LNCaP clone FGC (cell line): ENCODE results near the gene PEX11A.

Experiments used
- DNase-seq: peaks from one replicate; pipeline ENCODE4 v3.0.0-alpha.2; 2011; ENCODE audit warnings: low read depth
- H3K4me3 ChIP-seq: 2 replicates; pipeline ENCODE4 v1.5.1; 2011; ENCODE audit warnings: mild to moderate bottlenecking, low read depth, low read length, control low read depth
- TF ChIP-seq, protein P1 (sequence below): IDR thresholded peaks from 2 replicates; pipeline ENCODE4 v1.5.1; 2012; ENCODE audit warnings: mild to moderate bottlenecking; ENCODE audit not compliant: control insufficient read depth, insufficient read depth; ENCODE audit errors: extremely low read depth

PEX11A gene

DNA sequence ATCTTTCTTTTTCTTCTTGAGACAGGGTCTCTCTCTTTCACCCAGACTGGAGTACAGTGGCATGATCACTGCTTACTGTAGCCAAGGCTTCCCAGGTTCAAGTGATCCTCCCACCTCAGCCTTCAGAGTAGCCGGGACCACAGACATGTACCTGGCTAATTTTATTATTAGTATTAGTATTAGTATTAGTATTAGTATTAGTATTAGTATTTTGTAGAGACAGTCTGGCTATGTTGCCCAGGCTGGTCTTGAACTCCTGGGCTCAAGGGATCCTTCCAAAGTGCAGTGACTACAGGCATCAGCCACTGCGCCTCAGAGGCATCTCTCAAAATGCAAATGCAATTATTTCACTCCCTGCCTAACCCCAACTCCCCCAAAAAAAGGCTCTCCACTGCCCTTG is 37.0 kb downstream of the PEX11A start:
- H3K4me3 ChIP-seq: no peak overlapping the region
- TF ChIP-seq, protein P1, sequence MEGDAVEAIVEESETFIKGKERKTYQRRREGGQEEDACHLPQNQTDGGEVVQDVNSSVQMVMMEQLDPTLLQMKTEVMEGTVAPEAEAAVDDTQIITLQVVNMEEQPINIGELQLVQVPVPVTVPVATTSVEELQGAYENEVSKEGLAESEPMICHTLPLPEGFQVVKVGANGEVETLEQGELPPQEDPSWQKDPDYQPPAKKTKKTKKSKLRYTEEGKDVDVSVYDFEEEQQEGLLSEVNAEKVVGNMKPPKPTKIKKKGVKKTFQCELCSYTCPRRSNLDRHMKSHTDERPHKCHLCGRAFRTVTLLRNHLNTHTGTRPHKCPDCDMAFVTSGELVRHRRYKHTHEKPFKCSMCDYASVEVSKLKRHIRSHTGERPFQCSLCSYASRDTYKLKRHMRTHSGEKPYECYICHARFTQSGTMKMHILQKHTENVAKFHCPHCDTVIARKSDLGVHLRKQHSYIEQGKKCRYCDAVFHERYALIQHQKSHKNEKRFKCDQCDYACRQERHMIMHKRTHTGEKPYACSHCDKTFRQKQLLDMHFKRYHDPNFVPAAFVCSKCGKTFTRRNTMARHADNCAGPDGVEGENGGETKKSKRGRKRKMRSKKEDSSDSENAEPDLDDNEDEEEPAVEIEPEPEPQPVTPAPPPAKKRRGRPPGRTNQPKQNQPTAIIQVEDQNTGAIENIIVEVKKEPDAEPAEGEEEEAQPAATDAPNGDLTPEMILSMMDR: no peak
- no peak for DNase-seq

DNA sequence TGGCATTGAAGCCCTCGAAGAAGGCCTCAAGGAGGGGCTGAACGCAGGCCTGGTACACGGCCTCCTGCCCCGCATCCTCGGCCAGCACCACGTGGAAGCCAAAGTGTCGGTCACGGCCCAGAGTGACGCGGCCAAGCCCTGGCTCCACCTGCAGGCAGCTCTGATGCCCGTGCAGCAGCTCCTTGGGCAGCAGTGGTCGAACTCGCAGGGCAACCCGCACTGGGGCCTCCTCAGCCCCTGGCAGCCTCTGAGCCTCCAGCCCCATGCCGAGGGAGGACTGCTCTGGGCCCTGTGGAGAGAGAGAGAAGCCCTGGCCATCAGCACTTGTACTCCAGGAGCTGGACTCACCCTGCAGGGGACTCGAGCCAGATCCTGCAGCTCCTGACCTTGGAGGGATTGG is 37.9 kb downstream of the PEX11A start:
- DNase-seq: no peak
- H3K4me3 ChIP-seq: no peak overlapping the region
- TF ChIP-seq, protein P1: no peak

DNA sequence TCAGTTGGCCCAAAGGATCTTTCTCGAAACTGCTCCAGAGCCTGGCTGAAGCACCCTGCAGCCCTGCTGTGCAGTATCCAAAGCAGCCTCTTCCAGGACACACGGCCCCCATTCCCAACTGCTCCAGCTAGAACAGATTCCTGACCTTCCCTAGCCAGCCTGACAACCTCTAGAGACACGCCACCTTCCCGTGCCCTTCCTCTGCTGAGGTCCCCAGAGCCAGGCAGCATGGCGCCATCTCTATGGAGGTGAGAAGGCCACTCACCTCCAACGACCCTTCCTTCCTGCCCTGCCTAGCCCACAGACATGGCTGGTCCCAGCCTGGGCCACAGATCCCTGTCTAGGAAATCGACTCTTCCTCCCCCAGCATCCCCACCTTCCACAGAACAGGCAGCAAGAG is 38.4 kb downstream of the PEX11A start:
- no peak overlapping the region for H3K4me3 ChIP-seq
- DNase-seq: no peak
- TF ChIP-seq, protein P1: no peak

DNA sequence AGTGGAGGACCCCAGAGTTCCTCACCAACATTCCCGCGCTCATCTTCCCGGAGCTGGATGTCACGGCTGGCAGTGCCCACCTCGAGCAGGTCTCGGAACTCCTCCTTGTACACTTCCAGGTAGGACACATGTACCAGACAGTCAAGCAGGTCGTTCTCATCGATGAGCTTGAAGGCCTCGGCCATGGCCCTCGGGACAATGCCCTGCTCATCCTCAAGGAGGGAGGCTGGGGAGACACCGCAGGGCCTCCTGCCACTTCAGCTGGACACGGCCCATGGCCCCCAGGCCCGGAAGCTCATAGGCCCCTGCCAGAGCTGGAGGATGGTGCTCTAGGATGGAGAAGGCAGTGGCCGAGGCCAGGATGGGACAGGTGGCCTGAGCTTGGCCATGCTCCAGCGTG is 40.8 kb downstream of the PEX11A start:
- TF ChIP-seq, protein P1: no peak
- no peak overlapping the region for H3K4me3 ChIP-seq
- no peak for DNase-seq

- H3K4me3 ChIP-seq: no peak overlapping the region
- no peak for DNase-seq
- TF ChIP-seq, protein P1: no peak
These were observed 41.4 kb downstream of the PEX11A start for GRCh38 chr15:89649013-89649625.

DNA sequence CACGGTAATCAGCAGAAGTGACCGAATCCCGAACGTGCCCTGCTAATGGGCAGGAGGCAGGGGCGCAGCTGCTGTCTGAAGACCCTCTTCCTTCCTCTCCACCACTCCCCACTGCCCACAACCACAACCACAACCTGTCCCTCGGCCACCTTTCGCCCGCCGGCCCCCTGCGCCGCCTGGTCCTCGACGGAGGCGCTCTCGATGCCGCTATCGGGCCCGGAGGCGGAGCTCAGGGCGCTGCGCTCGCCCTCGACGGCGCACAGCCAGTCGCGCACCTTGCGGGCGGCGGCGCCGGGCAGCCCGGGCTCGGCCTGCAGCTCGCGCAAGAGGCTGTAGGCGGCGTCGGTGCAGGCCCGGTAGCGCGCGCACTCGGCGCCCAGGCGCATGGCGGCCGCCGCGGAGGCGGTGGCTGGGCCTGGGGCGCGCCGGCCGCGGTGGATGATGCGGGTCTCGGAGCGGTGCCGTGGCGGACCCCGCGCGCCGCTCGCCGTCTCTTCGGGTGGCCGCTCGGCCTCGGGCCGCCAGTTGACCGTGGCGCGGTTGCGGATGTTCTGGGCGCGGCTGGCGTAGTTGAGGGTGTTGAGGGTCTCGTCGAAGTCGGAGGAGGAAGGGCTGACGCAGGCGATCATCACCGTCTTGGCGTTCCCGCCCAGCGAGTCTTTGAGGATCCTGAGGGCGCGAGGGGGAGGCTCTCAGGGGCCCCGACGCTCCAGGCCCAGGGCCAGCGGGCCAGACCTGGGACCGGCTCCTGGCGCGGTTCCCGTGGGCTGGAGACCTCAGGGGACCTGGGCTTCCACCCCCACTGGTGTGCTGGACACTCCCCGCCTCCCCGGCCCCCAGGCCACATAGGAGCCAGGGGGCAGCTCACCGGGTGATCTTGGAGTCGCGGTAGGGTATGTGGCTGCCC is 42.2 kb downstream of the PEX11A start:
- H3K4me3 ChIP-seq: no peak overlapping the region
- no peak for DNase-seq
- TF ChIP-seq, protein P1: no peak
